HCT116 (cell line): ENCODE data around the gene RASGRF1. TPM values are rescaled to one million over a fixed set of nuclear protein-coding genes. Genes with fewer than 3 reads are reported as not detected.

Experiments
- ATAC-seq: fragments of 200-7000 bp; cut with Tn5 transposase; 2 replicates; pipeline ENCODE4 v1.9.1; 2020; ENCODE audit warnings: mild to moderate bottlenecking, moderate library complexity
- BruUV-seq: library from RNA; stranded (reverse); fragments of 400-500 nt; replicated peaks from 2 replicates; lab custom pipeline; 2021; lab: Mats Ljungman, UMichigan
- CTCF ChIA-PET: fragments of 300-600 bp; sonication (Branson Sonifier 250); formaldehyde crosslinking; loops from one replicate; lab custom pipeline; 2021; ENCODE audit warnings: antibody characterized with exemption; lab: Charles Lee
- POLR2A ChIA-PET: fragments of 300-600, 350-600 bp; sonication (Branson Sonifier 250); formaldehyde crosslinking; loops from one replicate; lab custom pipeline; 2021; ENCODE audit warnings: antibody characterized with exemption; lab: Charles Lee
- RAD21 ChIA-PET, 2 experiments: fragments of 300-600 bp; sonication (Branson Sonifier 250); formaldehyde crosslinking; loops; one replicate each; lab custom pipeline; 2023; ENCODE audit warnings: low total read pairs in 2 of 2; ENCODE audit not compliant: uncharacterized antibody in 2 of 2, unreplicated experiment in 2 of 2, low non-redundant PET in 1 of 2; lab: Charles Lee
- DNase-seq: peaks from one replicate; pipeline ENCODE4 v3.0.0-alpha.2; 2010; ENCODE audit warnings: low read depth, low spot score
- H2AFZ ChIP-seq: fragments of 200-600 bp; shearing (Covaris generic), sonication (generic); 2 replicates; pipeline ENCODE4 v1.6.1; 2017; ENCODE audit warnings: low read depth, mixed run types, mixed read lengths, antibody characterized with exemption, low read length; ENCODE audit not compliant: poor library complexity, severe bottlenecking
- H3K27ac ChIP-seq: 2 replicates; pipeline ENCODE4 v1.5.1; 2012; ENCODE audit warnings: low read depth, low read length
- H3K27me3 ChIP-seq: fragments of 200-600 bp; sonication (generic); 2 replicates; pipeline ENCODE4 v1.6.1; 2016; ENCODE audit warnings: mixed run types, low read length, mixed read lengths; ENCODE audit not compliant: insufficient read depth
- H3K36me3 ChIP-seq, 2 experiments: fragments of 200-500 bp in 1 of 2; fragments of 200-600 bp in 1 of 2; sonication (Bioruptor generic) in 1 of 2; sonication (generic) in 1 of 2; 2 replicates each; pipeline versions ENCODE4 v1.5.1 to v1.6.1; 2014 to 2016; ENCODE audit warnings: low read length in 2 of 2, inconsistent platforms in 1 of 2, mixed read lengths in 1 of 2, mixed run types in 1 of 2; ENCODE audit not compliant: insufficient read depth in 2 of 2, control insufficient read depth in 1 of 2
- H3K4me1 ChIP-seq, 2 experiments: fragments of 200-600 bp in 1 of 2; sonication (generic) in 1 of 2; 2 replicates each; pipeline versions ENCODE4 v1.5.1 to v1.6.1; 2012 to 2017; ENCODE audit warnings: low read length in 2 of 2, inconsistent platforms in 1 of 2, mild to moderate bottlenecking in 1 of 2, mixed read lengths in 1 of 2, mixed run types in 1 of 2, moderate library complexity in 1 of 2; ENCODE audit not compliant: insufficient read depth in 2 of 2, control insufficient read depth in 1 of 2
- H3K4me2 ChIP-seq: fragments of 200-600 bp; sonication (generic); 2 replicates; pipeline ENCODE4 v1.6.1; 2017; ENCODE audit warnings: mixed run types, low read length, mixed read lengths
- H3K4me3 ChIP-seq, 2 experiments: fragments of 200-600 bp in 1 of 2; sonication (generic) in 1 of 2; replicated peaks in 1 of 2; 2 replicates each; pipeline ENCODE4 v1.5.1; 2011 to 2016; ENCODE audit warnings: low read length in 2 of 2, control low read depth in 1 of 2, low read depth in 1 of 2, mild to moderate bottlenecking in 1 of 2, mixed read lengths in 1 of 2, mixed run types in 1 of 2
- H3K79me2 ChIP-seq: fragments of 200-600 bp; sonication (generic); 2 replicates; pipeline ENCODE4 v1.6.1; 2017; ENCODE audit warnings: mild to moderate bottlenecking, mixed run types, low read length, moderate library complexity, mixed read lengths; ENCODE audit not compliant: insufficient read depth
- H3K9ac ChIP-seq: fragments of 200-600 bp; sonication (generic); 2 replicates; pipeline ENCODE4 v1.6.1; 2016; ENCODE audit warnings: low read length, mixed read lengths
- H3K9me2 ChIP-seq: fragments of 200-600 bp; sonication (generic), shearing (Covaris generic); 2 replicates; pipeline ENCODE4 v1.6.1; 2017; ENCODE audit warnings: mixed run types, mild to moderate bottlenecking, moderate library complexity; ENCODE audit not compliant: insufficient read depth
- H3K9me3 ChIP-seq, 2 experiments: fragments of 200-500 bp in 1 of 2; fragments of 200-600 bp in 1 of 2; sonication (Bioruptor generic) in 1 of 2; sonication (generic) in 1 of 2; 2 replicates each; pipeline ENCODE4 v1.6.1; 2014 to 2017; ENCODE audit warnings: low read length in 2 of 2, mixed read lengths in 2 of 2, inconsistent platforms in 1 of 2, low read depth in 1 of 2, mild to moderate bottlenecking in 1 of 2, mixed run types in 1 of 2, moderate library complexity in 1 of 2; ENCODE audit not compliant: control insufficient read depth in 1 of 2, insufficient read depth in 1 of 2
- H4K20me1 ChIP-seq: fragments of 200-600 bp; sonication (generic), shearing (Covaris generic); 2 replicates; pipeline ENCODE4 v1.6.1; 2017; ENCODE audit warnings: mixed run types, mild to moderate bottlenecking, moderate library complexity; ENCODE audit not compliant: insufficient read depth
- CBX3 ChIP-seq: IDR thresholded peaks from 2 replicates; pipeline ENCODE4 v1.6.1; 2012; ENCODE audit warnings: low read depth
- CTCF ChIP-seq, 3 experiments: fragments of 200-600 bp in 1 of 3; sonication (generic) in 1 of 3; IDR thresholded peaks in 2 of 3; conservative IDR thresholded peaks in 1 of 3; 2 replicates each; pipeline ENCODE4 v1.5.1; 2012 to 2017; ENCODE audit warnings: low read depth in 2 of 3, low read length in 2 of 3, antibody characterized with exemption in 1 of 3, borderline replicate concordance in 1 of 3, control low read depth in 1 of 3, mild to moderate bottlenecking in 1 of 3, mixed read lengths in 1 of 3, mixed run types in 1 of 3, moderate library complexity in 1 of 3; ENCODE audit not compliant: insufficient read depth in 1 of 3
- ELF1 ChIP-seq: IDR thresholded peaks from 2 replicates; pipeline ENCODE4 v1.6.1; 2012; ENCODE audit warnings: low read depth, borderline replicate concordance
- EZH2phosphoT487 ChIP-seq: fragments of 200-600 bp; IDR thresholded peaks from 2 replicates; pipeline ENCODE4 v1.6.1; 2018; ENCODE audit warnings: antibody characterized with exemption, borderline replicate concordance
- FOSL1 ChIP-seq: IDR thresholded peaks from 2 replicates; pipeline ENCODE4 v1.6.1; 2012; ENCODE audit warnings: low read depth
- JUND ChIP-seq: IDR thresholded peaks from 2 replicates; pipeline ENCODE4 v1.6.1; 2012
- POLR2AphosphoS5 ChIP-seq: IDR thresholded peaks from 2 replicates; pipeline ENCODE4 v1.6.1; 2011; ENCODE audit warnings: mild to moderate bottlenecking, low read depth, low read length, moderate library complexity
- REST ChIP-seq: IDR thresholded peaks from 2 replicates; pipeline ENCODE4 v1.6.1; 2012; ENCODE audit warnings: low read depth
- SIN3A ChIP-seq: IDR thresholded peaks from 2 replicates; pipeline ENCODE4 v1.6.1; 2012; ENCODE audit warnings: low read depth
- SP1 ChIP-seq: IDR thresholded peaks from 2 replicates; pipeline ENCODE4 v1.6.1; 2012; ENCODE audit warnings: low read depth
- SRF ChIP-seq: IDR thresholded peaks from 2 replicates; pipeline ENCODE4 v1.6.1; 2012; ENCODE audit warnings: low read depth
- TCF7L2 ChIP-seq: IDR thresholded peaks from 2 replicates; pipeline ENCODE4 v1.7.0; 2011; ENCODE audit warnings: borderline replicate concordance, inconsistent platforms; ENCODE audit not compliant: insufficient read depth, insufficient read length; ENCODE audit errors: extremely low read depth
- YY1 ChIP-seq: IDR thresholded peaks from 2 replicates; pipeline ENCODE4 v1.6.1; 2011; ENCODE audit warnings: low read length, low read depth, moderate library complexity, mild to moderate bottlenecking; ENCODE audit not compliant: insufficient replicate concordance; ENCODE audit errors: extremely low read depth
- ZFX ChIP-seq: fragments of 450-650 bp; IDR thresholded peaks from 2 replicates; pipeline ENCODE4 v1.6.1; 2017
- ZNF274 ChIP-seq: fragments of 200-500 bp; sonication (Bioruptor generic); IDR thresholded peaks from 2 replicates; pipeline ENCODE4 v1.6.1; 2014; ENCODE audit warnings: mild to moderate bottlenecking, low read depth, low read length, inconsistent platforms
- intact Hi-C: fragments of 100-400 bp; cut with micrococcal nuclease; formaldehyde crosslinking; loops from 2 replicates; pipeline ENCODE4 v1.10.0; 2022
- total RNA-seq: library from RNA; stranded (reverse); gene quantifications from one replicate; pipeline ENCODE4 v1.2.1, GENCODE V29; 2021; ENCODE audit not compliant: unreplicated experiment
- TF ChIP-seq, protein P1 (sequence below): IDR thresholded peaks from 2 replicates; pipeline ENCODE4 v1.6.1; 2012

The RASGRF1 gene
- total RNA-seq, 1 experiment from 2014 or later: 2.4 TPM

DNA sequence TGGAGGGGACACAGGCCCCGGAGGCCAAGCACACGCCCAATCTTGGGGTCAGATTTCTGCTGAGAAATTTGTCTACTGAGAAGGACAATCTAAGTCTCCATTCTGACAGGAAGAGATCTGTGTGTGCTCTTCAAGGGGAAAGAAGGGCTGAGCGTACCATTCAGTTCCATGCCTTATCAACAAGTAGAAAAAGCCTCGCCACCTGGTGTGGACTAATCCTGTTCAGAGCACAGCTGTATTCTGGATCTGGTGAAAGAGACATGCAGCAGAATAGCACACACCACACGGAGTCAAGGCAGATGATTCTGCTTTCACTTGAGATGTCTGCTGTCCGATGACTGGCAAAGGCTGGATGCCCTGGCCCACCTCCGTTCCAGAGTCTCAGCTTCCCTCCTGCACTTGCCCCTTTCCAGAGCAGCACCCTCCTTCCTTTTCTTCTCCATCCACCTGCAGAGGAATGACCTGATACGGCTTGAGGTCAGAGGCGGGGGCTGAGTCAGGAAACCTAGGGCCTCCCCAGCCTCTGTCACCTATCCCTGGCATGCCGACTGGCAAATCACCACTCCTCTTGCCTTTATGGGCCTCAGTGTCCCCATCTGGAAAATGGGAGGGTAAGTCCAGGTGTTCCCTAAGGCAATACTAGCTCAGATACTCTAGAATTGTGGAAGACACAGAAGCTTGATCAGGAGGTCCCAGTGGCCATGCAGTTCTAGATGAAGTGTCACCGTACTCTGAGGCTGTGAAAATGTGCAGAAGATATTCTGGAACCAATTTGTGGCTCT, 108.9 kb downstream of the RASGRF1 start:
- Histone ChIP-seq H4K20me1 (no peaks in the 10 kb centered on the region), H3K36me3 (no peaks in the 10 kb centered on the region), H3K4me1 (peaks cover 3 to 6% of the 10 kb centered on the region in 2 experiments; a peak in 3 of 4 replicates), H3K27ac (no peak overlapping the region), H3K27me3 (no peaks in the 10 kb centered on the region), H3K9ac (no peak overlapping the region), H3K79me2 (no peaks in the 10 kb centered on the region), H3K4me3 (no peak overlapping the region), H3K4me2 (no peak overlapping the region), H2AFZ (no peak overlapping the region), H3K9me2 (no peaks in the 10 kb centered on the region), H3K9me3 (no peaks in the 10 kb centered on the region)
- TF ChIP-seq JUND: no peak
- no peak for TF ChIP-seq FOSL1
- no peak for TF ChIP-seq SRF
- TF ChIP-seq CBX3: no peak
- TF ChIP-seq, protein P1, sequence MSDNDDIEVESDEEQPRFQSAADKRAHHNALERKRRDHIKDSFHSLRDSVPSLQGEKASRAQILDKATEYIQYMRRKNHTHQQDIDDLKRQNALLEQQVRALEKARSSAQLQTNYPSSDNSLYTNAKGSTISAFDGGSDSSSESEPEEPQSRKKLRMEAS: no peak
- TF ChIP-seq REST: no peak
- no peak for TF ChIP-seq YY1
- TF ChIP-seq ELF1: no peak
- TF ChIP-seq SIN3A: no peak
- TF ChIP-seq CTCF (IDR thresholded peaks at IDR 0.05 in 2 of 3, conservative IDR thresholded peaks at IDR 0.05 in 1 of 3; ENCODE audit: borderline replicate concordance in 1 of 3, insufficient read depth in 1 of 3, low read depth in 2 of 3, low read length in 2 of 3): no peak
- no peak for TF ChIP-seq ZFX
- TF ChIP-seq SP1: no peak
- no peak for TF ChIP-seq EZH2phosphoT487
- TF ChIP-seq POLR2AphosphoS5: no peak
- TF ChIP-seq ZNF274: no peak
- TF ChIP-seq TCF7L2: no peak
- BruUV-seq: no TSS peak
- CTCF ChIA-PET: interaction anchor here (0.9 kb wide), 1 partner anchor 203 kb away, joined by 3 read pairs; no protein-coding TSS in a partner anchor
- intact Hi-C loops: no loop called here
- RAD21 ChIA-PET: no interaction called here
- DNase-seq (no peak), ATAC-seq (no peak)
- POLR2A ChIA-PET: interaction anchor here (0.7 kb wide), 1 partner anchor 26 kb away, joined by 3 read pairs; no protein-coding TSS in a partner anchor
